ENCODE measurements around the gene EIPR1.

DNA sequence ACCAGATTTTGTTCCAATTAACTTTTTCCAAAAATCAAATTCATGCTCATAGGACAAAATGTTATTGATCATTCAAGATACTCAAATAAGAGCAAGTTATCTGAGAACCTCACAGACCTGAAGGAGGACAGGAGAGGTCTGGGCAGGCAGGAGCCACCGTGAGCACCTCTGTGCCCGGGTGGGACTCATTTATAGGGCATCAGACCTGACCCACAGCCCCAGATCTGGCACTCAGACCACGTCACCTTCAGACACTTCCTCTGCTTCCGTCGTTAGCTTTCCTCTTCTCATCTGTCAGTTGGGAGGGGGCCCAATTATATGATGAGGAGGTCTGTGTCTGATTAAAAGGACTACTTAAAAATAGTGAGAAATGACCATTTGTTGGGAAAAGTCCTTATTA, 169.4 kb downstream of the EIPR1 start:
- TF ChIP-seq EZH2 (IDR thresholded peaks at IDR 0.05; ENCODE audit: low read depth, unreplicated experiment) (no peak), EZH2phosphoT487 (IDR thresholded peaks at IDR 0.05; ENCODE audit: unreplicated experiment) (no peak)
- TF ChIP-seq, protein P1, sequence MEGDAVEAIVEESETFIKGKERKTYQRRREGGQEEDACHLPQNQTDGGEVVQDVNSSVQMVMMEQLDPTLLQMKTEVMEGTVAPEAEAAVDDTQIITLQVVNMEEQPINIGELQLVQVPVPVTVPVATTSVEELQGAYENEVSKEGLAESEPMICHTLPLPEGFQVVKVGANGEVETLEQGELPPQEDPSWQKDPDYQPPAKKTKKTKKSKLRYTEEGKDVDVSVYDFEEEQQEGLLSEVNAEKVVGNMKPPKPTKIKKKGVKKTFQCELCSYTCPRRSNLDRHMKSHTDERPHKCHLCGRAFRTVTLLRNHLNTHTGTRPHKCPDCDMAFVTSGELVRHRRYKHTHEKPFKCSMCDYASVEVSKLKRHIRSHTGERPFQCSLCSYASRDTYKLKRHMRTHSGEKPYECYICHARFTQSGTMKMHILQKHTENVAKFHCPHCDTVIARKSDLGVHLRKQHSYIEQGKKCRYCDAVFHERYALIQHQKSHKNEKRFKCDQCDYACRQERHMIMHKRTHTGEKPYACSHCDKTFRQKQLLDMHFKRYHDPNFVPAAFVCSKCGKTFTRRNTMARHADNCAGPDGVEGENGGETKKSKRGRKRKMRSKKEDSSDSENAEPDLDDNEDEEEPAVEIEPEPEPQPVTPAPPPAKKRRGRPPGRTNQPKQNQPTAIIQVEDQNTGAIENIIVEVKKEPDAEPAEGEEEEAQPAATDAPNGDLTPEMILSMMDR (conservative IDR thresholded peaks at IDR 0.05; ENCODE audit: low read depth in 2 of 2): no peak
